ENCODE results near the gene MYPN.

Gene MYPN

DNA sequence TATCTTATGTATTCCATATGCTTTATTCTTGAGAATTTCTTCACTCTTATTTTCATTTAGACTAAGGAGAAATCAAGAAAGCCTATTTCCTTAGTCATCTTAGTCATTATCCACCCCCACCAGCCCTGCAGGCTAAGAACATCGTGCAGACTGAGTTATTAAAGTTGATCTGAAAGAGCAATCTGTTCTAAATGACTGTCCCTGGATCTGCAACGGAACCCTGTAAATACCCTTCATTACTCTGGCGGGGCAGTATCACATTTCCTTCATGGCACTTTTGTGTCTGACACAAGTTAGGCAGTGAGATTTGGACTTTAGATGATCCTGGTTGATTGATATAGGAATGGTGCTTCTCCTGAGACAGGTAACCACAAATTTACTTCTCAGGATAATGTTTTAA, 3.5 kb upstream of the MYPN start:
- H3K36me3 Mint-ChIP-seq (ENCODE audit: low read depth) = no peaks in the 10 kb centered on the region
- no peaks in the 10 kb centered on the region for H3K9me3 Mint-ChIP-seq
- no peaks in the 10 kb centered on the region for H3K27me3 Mint-ChIP-seq (ENCODE audit: low read depth)
- H3K4me3 Mint-ChIP-seq = peak overlapping the region in 2 of 3 experiments; percentile 42 to 62
- TF ChIP-seq, protein P1, sequence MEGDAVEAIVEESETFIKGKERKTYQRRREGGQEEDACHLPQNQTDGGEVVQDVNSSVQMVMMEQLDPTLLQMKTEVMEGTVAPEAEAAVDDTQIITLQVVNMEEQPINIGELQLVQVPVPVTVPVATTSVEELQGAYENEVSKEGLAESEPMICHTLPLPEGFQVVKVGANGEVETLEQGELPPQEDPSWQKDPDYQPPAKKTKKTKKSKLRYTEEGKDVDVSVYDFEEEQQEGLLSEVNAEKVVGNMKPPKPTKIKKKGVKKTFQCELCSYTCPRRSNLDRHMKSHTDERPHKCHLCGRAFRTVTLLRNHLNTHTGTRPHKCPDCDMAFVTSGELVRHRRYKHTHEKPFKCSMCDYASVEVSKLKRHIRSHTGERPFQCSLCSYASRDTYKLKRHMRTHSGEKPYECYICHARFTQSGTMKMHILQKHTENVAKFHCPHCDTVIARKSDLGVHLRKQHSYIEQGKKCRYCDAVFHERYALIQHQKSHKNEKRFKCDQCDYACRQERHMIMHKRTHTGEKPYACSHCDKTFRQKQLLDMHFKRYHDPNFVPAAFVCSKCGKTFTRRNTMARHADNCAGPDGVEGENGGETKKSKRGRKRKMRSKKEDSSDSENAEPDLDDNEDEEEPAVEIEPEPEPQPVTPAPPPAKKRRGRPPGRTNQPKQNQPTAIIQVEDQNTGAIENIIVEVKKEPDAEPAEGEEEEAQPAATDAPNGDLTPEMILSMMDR (IDR thresholded peaks at IDR 0.05; ENCODE audit: unreplicated experiment in 3 of 3) = no peak
- peak overlapping the region; percentile 2 to 16 (median 12) for H3K27ac Mint-ChIP-seq
- peaks cover 32% of the 10 kb centered on the region for H3K4me1 Mint-ChIP-seq

DNA sequence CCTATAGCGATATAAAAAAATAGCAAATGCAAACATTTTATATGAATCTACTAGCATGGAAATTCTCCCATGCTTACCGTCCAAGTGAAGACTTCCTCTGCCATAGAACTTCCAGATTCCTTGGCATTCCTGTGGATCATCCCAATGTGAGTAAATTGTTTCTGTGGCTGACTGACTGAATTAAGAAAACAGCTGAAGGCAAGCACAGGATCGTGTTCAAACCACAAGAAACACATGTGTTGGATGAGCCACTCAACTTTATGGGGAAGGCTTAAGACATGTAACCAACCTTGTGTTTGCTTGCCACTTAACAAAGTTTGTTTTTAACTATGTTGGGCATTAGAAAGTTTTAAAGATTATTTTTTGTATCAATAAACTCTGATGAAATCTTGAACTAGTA, 2.6 kb upstream of the MYPN start:
- peaks cover 32% of the 10 kb centered on the region for H3K4me1 Mint-ChIP-seq
- no peaks in the 10 kb centered on the region for H3K9me3 Mint-ChIP-seq
- TF ChIP-seq, protein P1 (IDR thresholded peaks at IDR 0.05; ENCODE audit: unreplicated experiment in 3 of 3) = no peak
- peak overlapping the region in 2 of 3 experiments; percentile 81 to 89 for H3K4me3 Mint-ChIP-seq
- H3K27me3 Mint-ChIP-seq (ENCODE audit: low read depth) = no peaks in the 10 kb centered on the region
- H3K36me3 Mint-ChIP-seq (ENCODE audit: low read depth) = no peaks in the 10 kb centered on the region
- H3K27ac Mint-ChIP-seq = peak overlapping the region; percentile 71 to 74 (median 74)

DNA sequence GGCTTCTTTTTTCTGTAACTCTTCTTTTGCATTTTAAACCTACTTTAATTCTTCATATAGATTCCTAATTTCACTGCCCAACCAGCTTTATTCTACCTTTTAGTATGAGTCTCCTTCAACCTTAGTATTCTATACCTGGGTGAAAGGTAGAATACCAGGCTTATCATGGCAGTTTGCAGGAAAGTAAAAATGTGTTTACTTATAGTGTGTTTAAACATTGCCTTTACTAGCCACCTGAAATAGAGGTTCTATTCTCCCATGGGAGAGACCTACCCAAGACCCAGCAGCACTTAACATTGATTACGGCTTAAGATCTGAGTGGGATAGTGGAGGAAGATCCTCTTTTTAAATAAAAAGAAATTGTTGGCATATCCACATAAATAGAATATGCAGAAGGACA, 1.6 kb upstream of the MYPN start:
- no peaks in the 10 kb centered on the region for H3K36me3 Mint-ChIP-seq (ENCODE audit: low read depth)
- no peaks in the 10 kb centered on the region for H3K27me3 Mint-ChIP-seq (ENCODE audit: low read depth)
- H3K4me3 Mint-ChIP-seq = peak overlapping the region in 2 of 3 experiments; percentile 10 to 70
- H3K9me3 Mint-ChIP-seq = no peaks in the 10 kb centered on the region
- no peak overlapping the region for H3K27ac Mint-ChIP-seq
- TF ChIP-seq, protein P1 (IDR thresholded peaks at IDR 0.05; ENCODE audit: unreplicated experiment in 3 of 3) = no peak
- H3K4me1 Mint-ChIP-seq = peaks cover 37% of the 10 kb centered on the region

DNA sequence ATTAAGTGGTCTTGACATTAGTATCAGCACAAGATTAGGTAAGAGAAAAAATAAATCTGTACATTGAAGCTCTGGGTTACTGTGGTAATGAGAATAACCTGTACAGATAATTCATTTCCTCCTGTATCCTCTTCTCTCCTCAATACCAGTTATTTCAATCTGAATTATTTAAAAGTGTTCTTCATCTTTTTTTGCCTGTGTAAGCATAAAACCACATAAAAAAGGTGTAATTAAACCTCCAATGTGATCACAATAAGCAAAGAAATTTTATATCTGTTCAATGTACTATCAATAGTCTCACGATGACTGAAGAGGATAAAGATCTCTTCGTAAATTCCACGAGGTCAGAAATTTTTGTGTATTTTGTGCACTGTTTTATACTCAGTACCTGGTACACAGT, 1.2 kb upstream of the MYPN start:
- no peak overlapping the region for H3K27ac Mint-ChIP-seq
- TF ChIP-seq, protein P1 (IDR thresholded peaks at IDR 0.05; ENCODE audit: unreplicated experiment in 3 of 3) = no peak

DNA sequence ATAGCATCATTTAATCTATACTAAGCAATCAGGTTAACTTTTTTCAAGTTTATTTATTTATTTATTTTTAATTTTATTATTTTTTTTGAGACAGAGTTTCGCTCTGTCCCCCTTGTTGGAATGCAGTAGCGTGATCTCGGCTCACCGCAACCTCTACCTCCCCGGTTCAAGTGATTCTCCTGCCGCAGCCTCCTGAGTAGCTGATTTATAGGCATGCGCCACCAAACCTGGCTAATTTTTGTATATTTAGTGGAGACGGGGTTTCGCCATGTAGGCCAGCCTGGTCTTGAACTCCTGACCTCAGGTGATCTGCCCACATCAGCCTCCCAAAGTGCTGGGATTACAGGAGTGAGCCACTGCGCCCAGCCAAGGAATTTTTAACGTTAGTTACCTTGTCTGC, 635 bp upstream of the MYPN start:
- Mint-ChIP-seq H3K4me1 (peaks cover 38% of the 10 kb centered on the region), H3K36me3 (ENCODE audit: low read depth) (no peaks in the 10 kb centered on the region), H3K9me3 (no peaks in the 10 kb centered on the region), H3K27me3 (ENCODE audit: low read depth) (no peaks in the 10 kb centered on the region), H3K4me3 (no peak overlapping the region), H3K27ac (no peak overlapping the region)
- TF ChIP-seq, protein P1 (IDR thresholded peaks at IDR 0.05; ENCODE audit: unreplicated experiment in 3 of 3) = no peak

More for the DNA sequence above, 1.2 kb upstream of the MYPN start:
- Mint-ChIP-seq H3K9me3 (no peaks in the 10 kb centered on the region), H3K4me3 (peak overlapping the region in 2 of 3 experiments; percentile 59 to 72), H3K27me3 (ENCODE audit: low read depth) (no peaks in the 10 kb centered on the region), H3K4me1 (peaks cover 38% of the 10 kb centered on the region), H3K36me3 (ENCODE audit: low read depth) (no peaks in the 10 kb centered on the region)

DNA sequence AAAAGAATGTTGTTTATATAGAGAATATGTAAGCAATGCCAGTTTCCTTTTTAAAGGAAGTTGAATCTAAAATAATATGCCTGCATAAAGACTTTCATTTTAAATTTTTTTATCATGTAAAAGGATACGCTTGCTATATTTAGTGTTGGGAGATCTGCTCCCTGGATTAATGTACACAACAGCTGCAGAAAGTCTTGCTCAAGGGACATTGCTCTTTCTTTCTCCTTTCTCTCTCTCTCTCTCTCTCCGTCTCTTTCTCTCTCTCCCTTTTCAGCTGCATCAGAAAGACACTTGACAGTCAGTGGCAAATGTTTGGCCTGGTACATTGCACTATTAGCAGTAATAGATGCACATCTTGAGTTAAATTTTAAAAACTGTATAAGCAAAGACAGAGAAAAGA, 739 bp downstream of the MYPN start:
- Mint-ChIP-seq H3K9me3 (no peaks in the 10 kb centered on the region), H3K36me3 (ENCODE audit: low read depth) (no peaks in the 10 kb centered on the region), H3K27ac (peak overlapping the region; percentile 37 to 74 (median 71)), H3K4me1 (peaks cover 38% of the 10 kb centered on the region), H3K4me3 (peak overlapping the region in 2 of 3 experiments; percentile 70 to 75), H3K27me3 (ENCODE audit: low read depth) (no peaks in the 10 kb centered on the region)
- TF ChIP-seq, protein P1 (IDR thresholded peaks at IDR 0.05; ENCODE audit: unreplicated experiment in 3 of 3) = no peak
